ENCODE data around the gene ABCB9.
"Not testable (repeated sequence)": the region's sequence is repeated elsewhere in the genome, so short reads cannot be mapped to it uniquely, and the experiment has no call there.

ABCB9 gene

GRCh38 chr12:122963941-122964265, 2.4 kb downstream of the ABCB9 start:
- no peak for DNase-seq (ENCODE audit: low read depth, low spot score)

GRCh38 chr12:122961531-122962329, 4.5 kb downstream of the ABCB9 start:
- no peak for DNase-seq (ENCODE audit: low read depth, low spot score)

- DNase-seq (ENCODE audit: low read depth, low spot score) = no peak
Measured at GRCh38 chr12:122960193-122960569, 6.1 kb downstream of the ABCB9 start.

- no peak for DNase-seq (ENCODE audit: low read depth, low spot score)
Measured at GRCh38 chr12:122959566-122960192, 6.6 kb downstream of the ABCB9 start.

GRCh38 chr12:122958198-122958888, 7.9 kb downstream of the ABCB9 start:
- no peak for DNase-seq (ENCODE audit: low read depth, low spot score)

GRCh38 chr12:122956035-122956434, 10.2 kb downstream of the ABCB9 start:
- DNase-seq (ENCODE audit: low read depth, low spot score) = no peak

- no peak for DNase-seq (ENCODE audit: low read depth, low spot score)
Measured at GRCh38 chr12:122955156-122955555, 11.1 kb downstream of the ABCB9 start.

- no peak for DNase-seq (ENCODE audit: low read depth, low spot score)
Measured at GRCh38 chr12:122951979-122952892, 14.0 kb downstream of the ABCB9 start.

- DNase-seq (ENCODE audit: low read depth, low spot score) = no peak
Measured at GRCh38 chr12:122951406-122951805, 14.9 kb downstream of the ABCB9 start.

GRCh38 chr12:122949816-122950675, 16.2 kb downstream of the ABCB9 start:
- no peak for DNase-seq (ENCODE audit: low read depth, low spot score)

GRCh38 chr12:122949405-122949804, 16.9 kb downstream of the ABCB9 start:
- no peak for DNase-seq (ENCODE audit: low read depth, low spot score)

GRCh38 chr12:122948605-122949004, 17.7 kb downstream of the ABCB9 start:
- no peak for DNase-seq (ENCODE audit: low read depth, low spot score)

GRCh38 chr12:122947352-122947792, 18.9 kb downstream of the ABCB9 start:
- no peak for DNase-seq (ENCODE audit: low read depth, low spot score)

GRCh38 chr12:122946690-122947341, 19.4 kb downstream of the ABCB9 start:
- peak; percentile 81 for DNase-seq (ENCODE audit: low read depth, low spot score)

GRCh38 chr12:122944605-122945592, 21.4 kb downstream of the ABCB9 start:
- DNase-seq (ENCODE audit: low read depth, low spot score) = no peak

- DNase-seq (ENCODE audit: low read depth, low spot score) = no peak
Measured at GRCh38 chr12:122943196-122943595, 23.1 kb downstream of the ABCB9 start.

- no peak for DNase-seq (ENCODE audit: low read depth, low spot score)
Measured at GRCh38 chr12:122942637-122943036, 23.6 kb downstream of the ABCB9 start.

GRCh38 chr12:122941351-122941750, 24.9 kb downstream of the ABCB9 start:
- not testable (repeated sequence) for DNase-seq (ENCODE audit: low read depth, low spot score)

- DNase-seq (ENCODE audit: low read depth, low spot score) = no peak
Measured at GRCh38 chr12:122939125-122939524, 27.1 kb downstream of the ABCB9 start.
